AG04449 (cell line): ENCODE data around the gene PPOX.

Experiments used
- CTCF ChIA-PET: fragments of 350-600 bp; formaldehyde crosslinking; extraction: SDS; loops from one replicate; lab custom pipeline; 2021; ENCODE audit warnings: antibody characterized with exemption; lab: Yijun Ruan, JAX
- POLR2A ChIA-PET: fragments of 400-600, 350-600 bp; formaldehyde crosslinking; extraction: SDS; loops from one replicate; lab custom pipeline; 2020; ENCODE audit warnings: antibody characterized with exemption, inconsistent platforms; lab: Yijun Ruan, JAX
- DNase-seq: peaks from one replicate; pipeline ENCODE4 v3.0.0-alpha.2; 2010; ENCODE audit warnings: low read depth, low spot score
- H3K4me3 ChIP-seq: 2 replicates; pipeline ENCODE4 v1.5.1; 2011; ENCODE audit warnings: low read depth, mild to moderate bottlenecking, control low read depth, low read length
- CTCF ChIP-seq: IDR thresholded peaks from one replicate; pipeline ENCODE4 v1.5.1; 2011; ENCODE audit warnings: mild to moderate bottlenecking, moderate library complexity, low read length, control low read depth, inconsistent platforms; ENCODE audit not compliant: insufficient read depth; ENCODE audit errors: missing control alignments

Gene PPOX

GRCh38 chr1:161198194-161198896 is 32.1 kb downstream of the PPOX start:
- peak overlapping the region; percentile 58 for H3K4me3 ChIP-seq
- TF ChIP-seq CTCF, result peak; percentile 20
- POLR2A ChIA-PET, result interaction anchor here (0.6 to 1.7 kb wide), 8 partner anchors 15 to 39 kb away, joined by 3 to 6 read pairs (median 3); partner anchors contain the start of genes FCER1G and USP21
- CTCF ChIA-PET, result interaction anchor here (1.2 to 26.1 kb wide), 5 partner anchors 16 to 184 kb away, joined by 3 to 758 read pairs (median 16); partner anchors contain the start of genes APOA2, FCER1G and TOMM40L
- DNase-seq, result no peak

- no peak for TF ChIP-seq CTCF
- DNase-seq, result peak; percentile 68
- POLR2A ChIA-PET, result interaction anchor here (0.8 to 1.7 kb wide), 7 partner anchors 16 to 40 kb away, joined by 3 to 6 read pairs (median 3); partner anchors contain the start of genes FCER1G and USP21
- CTCF ChIA-PET, result interaction anchor here (1.2 to 26.1 kb wide), 5 partner anchors 16 to 184 kb away, joined by 3 to 758 read pairs (median 16); partner anchors contain the start of genes APOA2, FCER1G and TOMM40L
- peak within 1 kb of the TSS; percentile 58 for H3K4me3 ChIP-seq
Observed at GRCh38 chr1:161198897-161199431, 32.7 kb downstream of the PPOX start, which contains the start of gene ADAMTS4. TSS of gene ADAMTS4 (minus strand) at chr1:161199054. CDS start at chr1:161198627, 427 bp downstream.

GRCh38 chr1:161199506-161200139 is 33.4 kb downstream of the PPOX start:
- no peak overlapping the region for H3K4me3 ChIP-seq
- ChIA-PET CTCF (interaction anchor here (3.2 to 26.1 kb wide), 3 partner anchors 17 to 183 kb away, joined by 16 to 758 read pairs (median 22); partner anchors contain the start of genes APOA2, FCER1G and TOMM40L), POLR2A (interaction anchor here (0.8 to 1.7 kb wide), 3 partner anchors 16 to 39 kb away, joined by 3 to 5 read pairs (median 3); partner anchors contain the start of gene FCER1G)
- no peak for DNase-seq
- TF ChIP-seq CTCF, result no peak

GRCh38 chr1:161200421-161200991 is 34.3 kb downstream of the PPOX start:
- CTCF ChIA-PET, result interaction anchor here (1.0 to 26.1 kb wide), 4 partner anchors 8 to 180 kb away, joined by 4 to 758 read pairs (median 26); partner anchors contain the start of genes APOA2, FCER1G and TOMM40L
- no peak for DNase-seq
- H3K4me3 ChIP-seq, result no peak overlapping the region
- POLR2A ChIA-PET, result interaction anchor here (1.0 kb wide), 1 partner anchor 68 kb away, joined by 3 read pairs; the partner anchor contains the start of gene DEDD
- TF ChIP-seq CTCF, result no peak

GRCh38 chr1:161200992-161201835 is 35.0 kb downstream of the PPOX start:
- no peak for DNase-seq
- peak overlapping the region; percentile 57 for H3K4me3 ChIP-seq
- ChIA-PET CTCF (interaction anchor here (1.0 to 26.1 kb wide), 9 partner anchors 9 to 188 kb away, joined by 3 to 758 read pairs (median 5); partner anchors contain the start of genes APOA2, B4GALT3, FCER1G and TOMM40L), POLR2A (interaction anchor here (0.7 to 2.3 kb wide), 7 partner anchors 15 to 112 kb away, joined by 3 to 13 read pairs (median 3); partner anchors contain the start of genes DEDD and SDHC)
- no peak for TF ChIP-seq CTCF
